Duodenal mucosa (tissue), 2 donors: ENCODE results near the gene FANCI.

Source experiments
- H3K27ac ChIP-seq: one replicate; pipeline ENCODE4 v1.7.0; 2013; ENCODE audit warnings: low read depth, low read length
- H3K27me3 ChIP-seq, 2 donors: one replicate each; pipeline ENCODE4 v1.7.0; 2013; ENCODE audit warnings: low read length in 2 of 2, control low read depth in 1 of 2; ENCODE audit not compliant: insufficient read depth in 2 of 2, control insufficient read depth in 1 of 2
- H3K36me3 ChIP-seq, 2 donors: one replicate each; pipeline ENCODE4 v1.7.0; 2013; ENCODE audit warnings: low read length in 2 of 2, control low read depth in 1 of 2; ENCODE audit not compliant: insufficient read depth in 2 of 2, control insufficient read depth in 1 of 2
- H3K4me1 ChIP-seq, 2 donors: one replicate each; pipeline ENCODE4 v1.7.0; 2013; ENCODE audit warnings: low read length in 2 of 2, control low read depth in 1 of 2; ENCODE audit not compliant: insufficient read depth in 2 of 2, control insufficient read depth in 1 of 2
- H3K4me3 ChIP-seq, 2 donors: one replicate each; pipeline ENCODE4 v1.7.0; 2013; ENCODE audit warnings: low read length in 2 of 2, low read depth in 1 of 2
- H3K9ac ChIP-seq, 2 donors: one replicate each; pipeline ENCODE4 v1.7.0; 2013; ENCODE audit warnings: low read length in 2 of 2, low read depth in 1 of 2
- H3K9me3 ChIP-seq, 2 donors: one replicate each; pipeline ENCODE4 v1.7.0; 2013; ENCODE audit warnings: low read length in 2 of 2, control low read depth in 1 of 2; ENCODE audit not compliant: control insufficient read depth in 1 of 2

Gene FANCI

DNA sequence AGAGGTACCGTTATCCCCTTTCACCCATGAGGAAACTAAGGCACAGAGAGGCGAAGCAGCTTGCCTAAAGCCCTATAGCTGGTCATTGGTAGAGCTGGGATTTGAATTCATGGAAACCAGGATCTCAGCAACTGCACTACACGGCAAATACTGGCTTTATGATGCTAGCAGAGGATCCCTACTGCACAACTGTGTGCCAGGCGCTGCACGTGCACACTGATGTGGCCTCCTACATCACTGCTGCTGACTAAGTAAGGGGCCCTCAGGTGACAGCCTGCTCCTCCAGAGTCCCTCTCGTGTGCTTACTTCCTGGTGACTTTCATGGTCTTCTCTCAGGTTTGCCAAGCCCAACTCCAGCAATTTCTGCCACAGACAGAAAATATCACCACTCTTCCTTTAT lies 94.3 kb downstream of the FANCI start:
- Histone ChIP-seq H3K9ac (no peak overlapping the region), H3K4me1 (peaks cover 16 to 24% of the 10 kb centered on the region in 2 donors), H3K4me3 (no peak overlapping the region), H3K27me3 (no peaks in the 10 kb centered on the region), H3K9me3 (no peaks in the 10 kb centered on the region), H3K27ac (no peak overlapping the region), H3K36me3 (peaks cover 0 to 4% of the 10 kb centered on the region in 2 donors)

DNA sequence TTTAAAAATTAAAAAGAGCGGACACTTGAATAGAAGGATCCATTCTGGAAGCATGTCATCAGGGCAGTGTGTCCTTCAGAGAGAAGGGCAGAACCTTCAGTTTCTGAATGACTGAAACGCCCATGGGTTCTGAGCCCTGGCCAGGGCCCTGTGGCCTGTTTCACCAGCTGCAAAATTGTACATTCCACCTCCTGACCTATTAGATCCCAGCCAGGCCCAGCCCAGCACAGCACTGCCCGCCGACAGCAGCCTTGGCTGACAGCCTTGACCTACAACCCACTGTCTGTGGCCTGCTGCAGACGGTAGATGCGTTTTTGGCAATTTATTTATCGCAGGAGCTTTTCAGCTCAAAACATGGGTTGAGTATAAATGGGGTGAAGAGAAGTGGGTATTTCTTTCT lies 96.8 kb downstream of the FANCI start:
- H3K4me1 ChIP-seq: peaks cover 2 to 9% of the 10 kb centered on the region in 2 donors

DNA sequence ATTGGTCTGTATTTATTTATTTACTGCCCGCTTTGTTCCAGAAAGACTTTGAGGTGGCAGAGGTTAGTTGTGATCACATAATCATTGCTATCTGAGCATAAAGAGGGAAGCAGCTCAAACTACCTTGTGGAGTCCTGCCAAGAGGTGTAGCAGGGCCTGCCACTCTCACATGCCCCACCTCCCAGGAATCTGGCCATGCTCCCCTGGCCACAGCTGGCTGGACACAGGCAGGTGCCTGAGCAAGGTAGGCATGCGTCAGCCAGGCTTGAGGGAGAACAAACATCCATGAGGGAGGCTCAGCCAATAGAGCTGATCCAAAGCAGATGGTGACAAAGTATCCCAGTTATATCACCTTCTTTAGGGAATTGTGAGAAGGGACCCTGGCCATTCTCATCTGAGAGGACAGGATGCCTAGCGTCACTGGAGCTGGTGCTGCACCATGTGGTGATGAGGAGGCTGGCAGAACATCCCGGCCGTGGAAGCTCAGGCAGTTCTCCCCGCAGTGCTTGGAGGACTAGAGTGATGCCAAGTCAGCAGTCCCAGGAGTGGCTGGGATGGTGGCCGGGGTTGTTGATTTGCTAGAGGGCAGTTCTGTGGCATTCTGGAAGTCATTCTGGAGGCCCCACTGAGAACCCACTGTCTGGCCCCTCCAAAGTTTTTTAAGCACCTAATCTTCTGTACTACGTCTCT lies 97.7 kb downstream of the FANCI start:
- H3K9me3 ChIP-seq: no peaks in the 10 kb centered on the region
- H3K27ac ChIP-seq: no peak overlapping the region
- peaks cover 0 to 4% of the 10 kb centered on the region in 2 donors for H3K27me3 ChIP-seq
- no peak overlapping the region for H3K9ac ChIP-seq
- H3K4me3 ChIP-seq: no peak overlapping the region
- H3K4me1 ChIP-seq: peaks cover 0 to under 1% of the 10 kb centered on the region in 2 donors
- H3K36me3 ChIP-seq: no peaks in the 10 kb centered on the region

More for the DNA sequence above, 96.8 kb downstream of the FANCI start:
- peaks cover 0 to 4% of the 10 kb centered on the region in 2 donors for H3K27me3 ChIP-seq
- no peaks in the 10 kb centered on the region for H3K36me3 ChIP-seq
- no peaks in the 10 kb centered on the region for H3K9me3 ChIP-seq
- H3K4me3 ChIP-seq: no peak overlapping the region
- H3K9ac ChIP-seq: no peak overlapping the region
- no peak overlapping the region for H3K27ac ChIP-seq

DNA sequence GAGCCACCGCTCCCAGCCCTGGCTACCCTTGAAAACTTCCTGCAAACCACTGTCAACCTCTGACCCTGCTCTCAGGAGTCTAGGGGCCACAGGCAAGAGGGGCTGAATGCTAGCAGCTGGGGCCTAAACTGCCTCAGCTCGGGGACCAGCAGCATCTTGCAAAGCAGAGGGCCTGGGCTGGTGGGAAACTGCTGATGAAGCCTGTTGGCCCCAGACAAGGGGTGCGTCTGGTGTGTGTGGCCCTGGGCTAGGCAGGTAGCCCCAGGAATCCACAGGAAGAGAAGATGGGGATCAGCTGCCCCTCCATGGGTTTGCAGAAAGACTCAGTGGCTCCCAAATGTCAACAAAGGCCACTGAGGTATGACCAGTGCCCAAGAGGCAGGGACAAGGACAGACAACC lies 99.1 kb downstream of the FANCI start:
- no peaks in the 10 kb centered on the region for H3K9me3 ChIP-seq
- H3K27ac ChIP-seq: no peak overlapping the region
- no peaks in the 10 kb centered on the region for H3K36me3 ChIP-seq
- no peaks in the 10 kb centered on the region for H3K4me1 ChIP-seq
- peaks cover 0 to 6% of the 10 kb centered on the region in 2 donors for H3K27me3 ChIP-seq
- no peak overlapping the region for H3K4me3 ChIP-seq
- no peak overlapping the region for H3K9ac ChIP-seq

DNA sequence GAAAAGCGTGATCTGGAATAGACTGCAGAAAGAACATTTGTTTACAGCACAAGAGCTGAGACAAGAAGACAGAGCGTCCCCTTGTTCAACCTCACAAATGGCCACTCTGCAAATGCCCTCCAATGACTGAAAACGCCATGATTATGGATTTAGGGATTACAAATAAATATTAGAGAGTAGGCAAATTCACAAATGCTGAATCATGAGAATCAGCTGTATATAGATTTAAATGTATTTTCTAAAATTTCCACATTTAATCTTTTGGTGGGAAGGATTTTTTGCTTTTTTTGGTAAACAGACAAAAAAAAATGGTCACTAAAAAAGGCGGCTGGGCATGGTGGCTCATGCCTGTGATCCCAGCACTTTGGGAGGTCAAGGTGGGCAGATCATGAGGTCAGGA lies 101.5 kb downstream of the FANCI start:
- Histone ChIP-seq H3K27me3 (peaks cover 0 to 7% of the 10 kb centered on the region in 2 donors), H3K27ac (no peak overlapping the region), H3K4me3 (no peak overlapping the region), H3K36me3 (no peaks in the 10 kb centered on the region), H3K9me3 (no peaks in the 10 kb centered on the region), H3K9ac (no peak overlapping the region), H3K4me1 (no peaks in the 10 kb centered on the region)

DNA sequence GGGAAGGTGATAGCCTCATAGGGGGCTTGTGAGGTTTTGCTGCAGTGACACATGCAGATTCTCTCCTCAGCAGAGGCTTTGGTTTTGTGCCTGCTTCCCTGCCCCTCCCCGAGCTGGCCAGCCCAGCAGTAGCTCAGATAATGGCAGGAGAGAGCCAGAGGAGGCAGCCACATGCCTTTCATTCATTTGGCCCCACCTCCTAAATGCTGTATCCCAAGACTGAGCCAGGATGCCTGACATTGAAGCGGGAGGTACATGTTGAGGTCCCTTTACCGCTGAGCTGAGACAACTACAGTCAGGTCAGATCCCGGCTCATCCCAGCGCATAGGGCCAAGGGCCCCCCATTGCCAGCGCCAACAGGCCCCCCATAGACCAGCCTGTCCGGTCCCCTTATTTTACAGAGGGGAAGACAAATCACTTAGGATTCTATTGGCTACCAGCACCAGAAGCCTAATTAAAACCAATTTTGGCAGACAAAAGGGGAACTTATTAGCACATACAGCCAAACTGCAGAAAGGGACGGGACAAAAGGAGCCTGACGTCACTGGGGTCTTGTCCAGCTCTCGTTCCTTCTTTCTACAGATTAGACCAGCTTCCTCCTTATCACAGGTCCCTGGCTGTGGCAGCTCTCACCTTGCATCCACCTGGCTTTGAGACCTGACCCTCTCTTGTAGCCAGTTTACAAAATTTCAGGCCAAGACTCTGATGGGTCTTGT lies 102.9 kb downstream of the FANCI start:
- Histone ChIP-seq H3K27me3 (peaks cover 0 to 7% of the 10 kb centered on the region in 2 donors), H3K9me3 (no peaks in the 10 kb centered on the region), H3K27ac (no peak overlapping the region), H3K4me3 (no peak overlapping the region), H3K36me3 (no peaks in the 10 kb centered on the region), H3K9ac (no peak overlapping the region), H3K4me1 (no peaks in the 10 kb centered on the region)

DNA sequence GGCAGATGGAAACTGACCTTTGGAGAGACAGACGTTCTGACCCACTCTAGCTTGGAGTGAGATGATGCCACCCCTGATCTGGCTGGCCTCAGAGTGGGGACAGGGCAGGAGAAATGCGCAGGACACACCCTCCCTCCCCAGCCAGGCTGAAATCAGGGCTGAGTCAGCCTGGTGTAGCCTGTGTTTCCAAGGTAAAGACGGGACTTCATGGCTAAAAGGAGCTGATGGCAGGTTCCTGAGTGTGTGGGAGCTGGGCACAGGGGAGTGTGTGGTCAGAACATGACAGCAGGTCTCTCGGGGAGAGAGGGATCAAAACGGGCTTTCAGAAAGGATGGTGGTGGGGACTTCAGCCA lies 105.4 kb downstream of the FANCI start:
- no peak overlapping the region for H3K27ac ChIP-seq
- no peaks in the 10 kb centered on the region for H3K4me1 ChIP-seq
- H3K4me3 ChIP-seq: no peak overlapping the region
- H3K36me3 ChIP-seq: no peaks in the 10 kb centered on the region
- no peaks in the 10 kb centered on the region for H3K9me3 ChIP-seq
- no peak overlapping the region for H3K9ac ChIP-seq
- peaks cover 5 to 9% of the 10 kb centered on the region in 2 donors for H3K27me3 ChIP-seq

DNA sequence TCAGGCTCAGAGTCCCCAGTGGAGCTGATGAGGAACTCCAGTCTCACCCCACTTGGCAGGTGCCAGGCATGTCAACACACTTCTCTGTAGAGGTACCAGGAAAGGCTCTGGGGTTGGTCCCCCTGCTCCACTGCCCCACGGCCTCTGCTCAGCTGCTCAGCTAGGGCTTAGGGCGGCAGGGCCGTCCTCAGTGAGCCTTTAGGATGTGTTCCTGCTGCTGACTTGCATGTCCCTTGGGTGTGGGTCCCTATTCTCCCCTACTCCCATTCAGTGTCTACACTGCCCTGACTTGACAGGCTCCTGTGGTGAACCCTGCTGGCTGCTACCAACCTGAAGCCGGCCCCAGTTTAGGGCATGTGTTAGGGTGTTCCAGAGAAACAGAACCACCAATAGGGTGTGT lies 108.7 kb downstream of the FANCI start:
- no peak overlapping the region for H3K4me3 ChIP-seq
- no peaks in the 10 kb centered on the region for H3K9me3 ChIP-seq
- H3K9ac ChIP-seq: no peak overlapping the region
- no peak overlapping the region for H3K27ac ChIP-seq
- peaks cover 19 to 25% of the 10 kb centered on the region in 2 donors for H3K27me3 ChIP-seq
- no peaks in the 10 kb centered on the region for H3K36me3 ChIP-seq
- H3K4me1 ChIP-seq: no peaks in the 10 kb centered on the region

DNA sequence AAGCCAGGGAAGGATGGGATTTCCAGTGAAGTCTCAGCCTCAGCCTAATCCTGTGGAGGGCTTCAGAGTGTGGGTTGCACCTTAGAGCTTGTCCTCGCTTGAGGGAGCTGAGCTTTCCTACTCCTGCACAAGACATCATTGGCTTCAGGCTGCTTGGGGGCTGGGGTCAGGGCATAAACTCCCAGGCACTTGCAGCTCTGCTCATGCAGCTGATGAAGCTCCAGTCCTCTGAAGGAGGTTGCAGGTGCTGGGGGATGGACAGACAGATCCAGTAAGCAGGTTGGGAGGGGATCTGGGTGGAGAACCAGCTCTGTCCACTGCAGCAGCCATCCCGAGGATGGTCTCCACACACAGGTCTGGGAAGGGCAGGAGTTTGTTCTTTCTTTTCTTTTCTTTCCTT lies 110.2 kb downstream of the FANCI start:
- Histone ChIP-seq H3K27ac (no peak overlapping the region), H3K4me3 (no peak overlapping the region), H3K9ac (no peak overlapping the region), H3K4me1 (peaks cover 0 to 6% of the 10 kb centered on the region in 2 donors), H3K36me3 (no peaks in the 10 kb centered on the region), H3K27me3 (peaks cover 31 to 33% of the 10 kb centered on the region in 2 donors), H3K9me3 (no peaks in the 10 kb centered on the region)

DNA sequence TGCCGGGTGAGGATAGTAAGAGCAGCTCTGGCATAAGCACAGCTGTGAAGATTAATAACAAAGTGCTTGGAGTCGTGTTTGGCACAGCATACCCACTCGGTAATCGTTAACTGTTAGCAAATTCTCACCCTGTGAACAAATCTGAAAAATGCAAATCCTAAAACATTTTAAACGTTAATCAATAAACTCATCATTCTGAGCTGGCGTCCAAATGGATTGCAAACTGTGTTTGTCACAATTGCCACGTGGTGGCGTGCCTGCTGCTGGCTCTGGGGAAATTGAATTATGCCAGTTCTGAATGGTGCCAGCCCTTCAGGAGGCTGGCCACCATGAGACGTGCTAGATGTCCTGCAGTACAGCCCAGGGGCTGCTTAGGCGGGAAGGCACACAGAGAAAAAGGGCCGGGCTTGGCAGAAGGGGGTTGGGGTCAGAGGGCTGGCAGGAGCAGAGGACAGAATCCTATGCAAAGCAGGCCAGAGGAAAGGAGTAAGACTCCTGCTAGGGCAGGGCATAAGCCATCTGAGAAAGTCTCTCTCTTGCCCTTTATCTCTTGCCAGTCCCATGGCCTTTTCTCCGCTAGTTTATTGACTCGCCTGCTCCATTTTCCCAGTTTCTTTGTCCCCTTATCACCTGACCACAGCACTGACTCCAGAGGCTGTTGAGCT lies 113.0 kb downstream of the FANCI start:
- peaks cover 57 to 60% of the 10 kb centered on the region in 2 donors for H3K27me3 ChIP-seq
- H3K27ac ChIP-seq: no peak overlapping the region

More for the DNA sequence above, 113.0 kb downstream of the FANCI start:
- Histone ChIP-seq H3K9me3 (no peaks in the 10 kb centered on the region), H3K4me3 (no peak overlapping the region), H3K9ac (no peak overlapping the region), H3K4me1 (peaks cover 0 to 11% of the 10 kb centered on the region in 2 donors), H3K36me3 (no peaks in the 10 kb centered on the region)
